Measurements from ENCODE around the gene CHIC2.
"Not testable (repeated sequence)": the region's sequence is repeated elsewhere in the genome, so short reads cannot be mapped to it uniquely, and the experiment has no call there.

Gene CHIC2

DNA sequence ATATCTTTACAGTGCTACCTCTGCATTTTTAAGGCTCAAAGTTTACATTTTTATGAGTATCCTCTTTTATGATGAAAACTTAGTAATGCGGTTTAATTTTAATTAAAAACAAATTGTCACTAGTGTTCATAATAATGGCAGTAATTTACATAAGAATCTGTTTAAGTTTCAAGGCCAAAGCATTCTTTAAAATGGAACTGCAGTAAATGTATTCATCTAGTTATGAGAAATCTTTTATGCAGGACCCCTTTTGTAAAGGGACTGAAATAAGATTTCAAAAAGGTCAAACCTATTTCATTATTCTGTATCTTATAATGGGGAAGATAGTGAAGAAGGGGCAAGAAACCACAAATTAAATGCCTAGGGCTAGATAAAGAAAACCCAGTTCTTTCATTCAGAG, 37.1 kb downstream of the CHIC2 start:
- TF ChIP-seq, protein P1, sequence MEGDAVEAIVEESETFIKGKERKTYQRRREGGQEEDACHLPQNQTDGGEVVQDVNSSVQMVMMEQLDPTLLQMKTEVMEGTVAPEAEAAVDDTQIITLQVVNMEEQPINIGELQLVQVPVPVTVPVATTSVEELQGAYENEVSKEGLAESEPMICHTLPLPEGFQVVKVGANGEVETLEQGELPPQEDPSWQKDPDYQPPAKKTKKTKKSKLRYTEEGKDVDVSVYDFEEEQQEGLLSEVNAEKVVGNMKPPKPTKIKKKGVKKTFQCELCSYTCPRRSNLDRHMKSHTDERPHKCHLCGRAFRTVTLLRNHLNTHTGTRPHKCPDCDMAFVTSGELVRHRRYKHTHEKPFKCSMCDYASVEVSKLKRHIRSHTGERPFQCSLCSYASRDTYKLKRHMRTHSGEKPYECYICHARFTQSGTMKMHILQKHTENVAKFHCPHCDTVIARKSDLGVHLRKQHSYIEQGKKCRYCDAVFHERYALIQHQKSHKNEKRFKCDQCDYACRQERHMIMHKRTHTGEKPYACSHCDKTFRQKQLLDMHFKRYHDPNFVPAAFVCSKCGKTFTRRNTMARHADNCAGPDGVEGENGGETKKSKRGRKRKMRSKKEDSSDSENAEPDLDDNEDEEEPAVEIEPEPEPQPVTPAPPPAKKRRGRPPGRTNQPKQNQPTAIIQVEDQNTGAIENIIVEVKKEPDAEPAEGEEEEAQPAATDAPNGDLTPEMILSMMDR (IDR thresholded peaks at IDR 0.05; ENCODE audit: low read depth, low read length, missing control alignments), result no peak
- no peak for DNase-seq (ENCODE audit: low read depth)
- no peak overlapping the region for H3K4me3 ChIP-seq (ENCODE audit: low read depth, low read length)
- in situ Hi-C loops (cut with HindIII; ENCODE audit: low sequenced_read_pairs), result no loop called here

DNA sequence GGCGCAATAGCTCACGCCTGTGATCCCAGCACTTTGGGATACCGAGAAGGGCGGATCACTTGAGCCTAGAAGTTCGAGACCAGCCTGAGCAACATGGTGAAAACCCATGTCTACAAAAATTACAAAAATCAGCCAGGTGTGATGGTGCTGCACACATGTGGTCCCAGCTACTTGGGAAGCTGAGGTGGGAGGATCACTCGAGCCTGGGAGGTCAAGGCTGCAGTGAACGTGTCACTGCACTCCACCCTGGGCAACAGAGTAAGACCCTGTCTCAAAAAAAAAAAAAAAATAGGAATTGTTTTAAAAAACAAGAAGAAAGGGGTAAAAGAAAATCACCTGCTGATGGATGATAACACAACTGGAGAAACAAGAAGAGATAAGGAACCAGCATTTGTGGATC, 38.8 kb downstream of the CHIC2 start:
- no peak overlapping the region for H3K4me3 ChIP-seq (ENCODE audit: low read depth, low read length)
- TF ChIP-seq, protein P1 (IDR thresholded peaks at IDR 0.05; ENCODE audit: low read depth, low read length, missing control alignments), result no peak
- no peak for DNase-seq (ENCODE audit: low read depth)
- in situ Hi-C loops (cut with HindIII; ENCODE audit: low sequenced_read_pairs), result no loop called here

DNA sequence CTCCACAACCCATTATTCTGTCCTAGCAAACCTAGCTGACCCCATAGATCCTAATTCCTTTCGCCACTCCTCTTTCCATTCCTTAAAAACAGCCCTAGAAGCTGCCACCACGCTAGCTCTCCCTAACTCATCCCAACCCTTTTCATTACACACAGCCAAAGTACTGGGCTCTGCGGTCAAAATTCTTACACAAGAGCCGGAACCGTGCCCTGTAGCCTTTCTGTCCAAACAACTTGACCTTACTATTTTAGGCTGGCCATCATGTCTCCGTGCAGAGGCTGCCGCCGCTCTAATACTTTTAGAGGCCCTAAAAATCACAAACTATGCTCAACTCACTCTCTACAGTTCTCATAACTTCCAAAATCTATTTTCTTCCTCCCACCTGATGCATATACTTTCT, 41.4 kb downstream of the CHIC2 start:
- in situ Hi-C loops (cut with HindIII; ENCODE audit: low sequenced_read_pairs); H3K4me3 ChIP-seq (ENCODE audit: low read depth, low read length): not testable (repeated sequence)

DNA sequence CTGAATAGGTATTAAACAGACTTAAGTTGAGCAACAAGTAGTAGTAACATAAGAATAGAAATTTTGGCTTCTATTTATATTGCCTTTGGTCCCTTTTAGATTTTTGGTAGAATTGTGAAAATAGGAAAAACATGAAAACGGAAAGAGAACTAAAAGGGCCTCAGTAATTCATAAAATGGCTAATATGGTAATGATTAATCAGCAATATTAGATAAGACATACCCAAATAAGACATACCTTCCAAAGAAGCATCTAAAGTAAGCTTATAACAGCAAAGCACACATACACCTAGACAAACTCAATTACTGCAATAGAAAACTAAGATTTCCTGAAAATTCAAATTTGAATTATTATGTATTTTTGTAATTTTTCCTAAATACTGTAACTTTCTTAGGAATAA, 46.4 kb downstream of the CHIC2 start:
- no peak for DNase-seq (ENCODE audit: low read depth)
- TF ChIP-seq, protein P1 (IDR thresholded peaks at IDR 0.05; ENCODE audit: low read depth, low read length, missing control alignments), result no peak
- H3K4me3 ChIP-seq (ENCODE audit: low read depth, low read length), result no peak overlapping the region
- in situ Hi-C loops (cut with HindIII; ENCODE audit: low sequenced_read_pairs), result no loop called here

More for the DNA sequence above, 41.4 kb downstream of the CHIC2 start:
- DNase-seq (ENCODE audit: low read depth), result not testable (repeated sequence)

GRCh38 chr4:54017308-54017707, 47.1 kb downstream of the CHIC2 start:
- TF ChIP-seq, protein P1 (IDR thresholded peaks at IDR 0.05; ENCODE audit: low read depth, low read length, missing control alignments), result no peak
- no peak overlapping the region for H3K4me3 ChIP-seq (ENCODE audit: low read depth, low read length)
- DNase-seq (ENCODE audit: low read depth), result no peak
- in situ Hi-C loops (cut with HindIII; ENCODE audit: low sequenced_read_pairs), result no loop called here

DNA sequence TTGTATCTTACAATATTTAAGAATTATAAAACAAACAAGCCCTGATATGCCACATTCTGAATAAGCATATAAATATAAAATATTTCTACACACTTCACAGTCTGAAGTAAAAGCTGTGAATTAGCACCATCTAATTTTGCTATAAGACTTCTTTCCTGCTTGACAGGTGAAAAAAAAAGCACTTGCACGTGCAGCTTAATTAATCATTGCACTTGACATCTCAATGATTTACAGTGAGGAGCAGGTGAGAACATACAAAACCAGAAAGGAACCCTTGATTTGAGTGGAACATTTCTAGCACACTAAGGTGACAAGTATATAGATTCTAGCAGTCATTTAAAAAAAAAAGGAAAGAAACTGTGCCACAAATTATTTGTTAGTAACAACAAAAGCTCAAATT, 47.9 kb downstream of the CHIC2 start:
- DNase-seq (ENCODE audit: low read depth), result no peak
- H3K4me3 ChIP-seq (ENCODE audit: low read depth, low read length), result no peak overlapping the region
- in situ Hi-C loops (cut with HindIII; ENCODE audit: low sequenced_read_pairs), result no loop called here
- TF ChIP-seq, protein P1 (IDR thresholded peaks at IDR 0.05; ENCODE audit: low read depth, low read length, missing control alignments), result no peak

DNA sequence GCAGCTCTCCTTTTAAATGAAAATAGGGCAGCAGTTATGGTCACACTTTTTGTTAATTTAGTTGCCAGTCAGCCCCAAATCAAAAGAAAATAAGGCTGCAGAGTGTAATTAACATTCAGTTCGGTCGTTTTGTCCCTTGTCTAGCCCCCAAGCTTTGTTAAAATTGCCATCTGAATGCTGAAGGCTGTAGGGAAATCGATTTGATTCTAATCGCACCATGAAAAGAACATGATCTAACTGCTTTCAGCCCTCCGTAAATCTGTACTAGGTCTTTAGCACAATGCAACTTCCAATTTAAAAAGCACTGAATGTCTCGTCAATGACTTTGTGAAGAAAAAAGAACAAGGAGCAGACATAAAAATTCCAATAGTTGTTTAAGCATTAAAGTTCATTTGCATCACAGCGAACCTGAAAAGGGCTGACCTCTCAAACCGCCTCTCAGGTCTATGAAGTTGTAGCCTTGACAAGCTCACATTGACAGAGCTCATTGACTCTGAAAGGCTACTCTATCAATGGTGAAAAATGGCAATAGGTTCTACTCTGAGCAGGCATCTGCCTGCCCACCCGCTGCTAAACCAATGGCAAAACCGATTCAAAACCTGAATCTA, 48.9 kb downstream of the CHIC2 start:
- in situ Hi-C loops (cut with HindIII; ENCODE audit: low sequenced_read_pairs), result no loop called here
- DNase-seq (ENCODE audit: low read depth), result no peak
- no peak overlapping the region for H3K4me3 ChIP-seq (ENCODE audit: low read depth, low read length)
- TF ChIP-seq, protein P1 (IDR thresholded peaks at IDR 0.05; ENCODE audit: low read depth, low read length, missing control alignments), result no peak

Measured in astrocyte of the cerebellum (primary cell).